ENCODE data around the gene DVL2. TPM values are rescaled to one million over a fixed set of nuclear protein-coding genes. Genes with fewer than 3 reads are reported as not detected.

DVL2 gene
- total RNA-seq, 1 donor from 2014 or later: 49.1 TPM

Small RNAs within 50 kb of the gene (small RNA-seq; reads per million reads assigned to genes)
- gene AC120057.4 (not detected), gene MIR324 (5.4 reads per million, percentile 90 among the genes with 10 or more reads in this experiment), gene RF00019 (not detected)

Other genes starting within 250 kb of the DVL2 start
- gene ALOX12, start 238.5 kb downstream of the DVL2 start, total RNA-seq: not detected
- gene RNASEK, start 221.9 kb downstream of the DVL2 start, total RNA-seq: 46.0 TPM
- 1.4 TPM for gene BCL6B, start 211.5 kb downstream of the DVL2 start, total RNA-seq
- 0.47 TPM for gene SLC16A13, start 198.5 kb downstream of the DVL2 start, total RNA-seq
- gene SLC16A11, start 190.4 kb downstream of the DVL2 start, total RNA-seq: 0.31 TPM
- not detected for gene CLEC10A, start 154.3 kb downstream of the DVL2 start, total RNA-seq
- gene ASGR2, start 119.7 kb downstream of the DVL2 start, total RNA-seq: not detected
- gene ASGR1, start 55.1 kb downstream of the DVL2 start, total RNA-seq: 15.6 TPM
- gene DLG4, start 14.7 kb downstream of the DVL2 start, total RNA-seq: 131 TPM
- 77.2 TPM for gene ACADVL, start 14.6 kb downstream of the DVL2 start, total RNA-seq
- gene PHF23, start 4.9 kb upstream of the DVL2 start, total RNA-seq: 33.7 TPM
- 93.3 TPM for gene GABARAP, start 7.9 kb upstream of the DVL2 start, total RNA-seq
- gene CTDNEP1, start 17.2 kb upstream of the DVL2 start, total RNA-seq: 26.5 TPM
- 25.4 TPM for gene ELP5, start 17.7 kb upstream of the DVL2 start, total RNA-seq
- gene CLDN7, start 28.0 kb upstream of the DVL2 start, total RNA-seq: 0.16 TPM
- gene SLC2A4, start 47.2 kb upstream of the DVL2 start, total RNA-seq: 0.16 TPM
- gene YBX2, start 60.1 kb upstream of the DVL2 start, total RNA-seq: 2.7 TPM
- gene EIF5A, start 73.1 kb upstream of the DVL2 start, total RNA-seq: 156 TPM
- gene GPS2, start 80.8 kb upstream of the DVL2 start, total RNA-seq: 29.5 TPM
- gene NEURL4, start 94.8 kb upstream of the DVL2 start, total RNA-seq: 46.6 TPM
- gene ACAP1, start 102.0 kb upstream of the DVL2 start, total RNA-seq: not detected
- 3.9 TPM for gene KCTD11, start 117.6 kb upstream of the DVL2 start, total RNA-seq
- gene TMEM95, start 120.6 kb upstream of the DVL2 start, total RNA-seq: not detected
- 0.94 TPM for gene TNK1, start 146.6 kb upstream of the DVL2 start, total RNA-seq
- gene PLSCR3, start 160.0 kb upstream of the DVL2 start, total RNA-seq: 10.0 TPM
- gene TMEM256, start 169.6 kb upstream of the DVL2 start, total RNA-seq: 55.2 TPM
- 9.2 TPM for gene NLGN2, start 173.3 kb upstream of the DVL2 start, total RNA-seq
- not detected for gene SPEM1, start 185.8 kb upstream of the DVL2 start, total RNA-seq
- not detected for gene SPEM2, start 191.1 kb upstream of the DVL2 start, total RNA-seq
- not detected for gene SPEM3, start 194.3 kb upstream of the DVL2 start, total RNA-seq
- gene TMEM102, start 200.9 kb upstream of the DVL2 start, total RNA-seq: 3.7 TPM
- 18.2 TPM for gene FGF11, start 205.0 kb upstream of the DVL2 start, total RNA-seq
- 17.2 TPM for gene CHRNB1, start 210.5 kb upstream of the DVL2 start, total RNA-seq
- gene ZBTB4, start 245.1 kb upstream of the DVL2 start, total RNA-seq: 17.6 TPM
- gene SLC35G6, start 246.9 kb upstream of the DVL2 start, total RNA-seq: not detected
- 54.6 TPM for gene POLR2A, start 249.8 kb upstream of the DVL2 start, total RNA-seq